NCI-H2227 (cell line): ENCODE results near the gene OR6N2.

ENCODE experiments used
- DNase-seq: peaks from one replicate; lab custom pipeline; 2025; ENCODE audit not compliant: unreplicated experiment; lab: John Stamatoyannopoulos, UW

Gene OR6N2

GRCh38 chr1:158781104-158781503 is at the start of gene OR6N2:
Gene OR6N2, minus strand, starts transcription at chr1:158781204. Its CDS starts 3,569 bp downstream, at chr1:158777635.
- DNase-seq, result no peak

GRCh38 chr1:158830074-158830677 is 49.2 kb upstream of the OR6N2 start:
- no peak for DNase-seq

- no peak for DNase-seq
Observed at GRCh38 chr1:158821723-158822122, 40.7 kb upstream of the OR6N2 start.

GRCh38 chr1:158819461-158820443 is 38.7 kb upstream of the OR6N2 start:
- no peak for DNase-seq

GRCh38 chr1:158818975-158819431 is 38.0 kb upstream of the OR6N2 start:
- DNase-seq, result no peak

- no peak for DNase-seq
Observed at GRCh38 chr1:158818560-158818959, 37.6 kb upstream of the OR6N2 start.

GRCh38 chr1:158814970-158815369 is 34.0 kb upstream of the OR6N2 start:
- no peak for DNase-seq

GRCh38 chr1:158813164-158813563 is 32.2 kb upstream of the OR6N2 start:
- no peak for DNase-seq

GRCh38 chr1:158812336-158812735 is 31.3 kb upstream of the OR6N2 start:
- DNase-seq, result no peak

- no peak for DNase-seq
Observed at GRCh38 chr1:158810311-158810710, 29.3 kb upstream of the OR6N2 start.

- DNase-seq, result no peak
Observed at GRCh38 chr1:158809862-158810261, 28.9 kb upstream of the OR6N2 start.

- DNase-seq, result no peak
Observed at GRCh38 chr1:158809256-158809655, 28.3 kb upstream of the OR6N2 start.

GRCh38 chr1:158806916-158807536 is 26.0 kb upstream of the OR6N2 start:
- DNase-seq, result no peak

- DNase-seq, result no peak
Observed at GRCh38 chr1:158803678-158804077, 22.7 kb upstream of the OR6N2 start.

GRCh38 chr1:158801396-158801795 is 20.4 kb upstream of the OR6N2 start:
- DNase-seq, result no peak

GRCh38 chr1:158800526-158800925 is 19.5 kb upstream of the OR6N2 start:
- no peak for DNase-seq

- no peak for DNase-seq
Observed at GRCh38 chr1:158799689-158800088, 18.7 kb upstream of the OR6N2 start.

- DNase-seq, result no peak
Observed at GRCh38 chr1:158798531-158798930, 17.5 kb upstream of the OR6N2 start.

- DNase-seq, result no peak
Observed at GRCh38 chr1:158794247-158794646, 13.2 kb upstream of the OR6N2 start.

- no peak for DNase-seq
Observed at GRCh38 chr1:158793604-158794003, 12.6 kb upstream of the OR6N2 start.

- DNase-seq, result no peak
Observed at GRCh38 chr1:158771950-158772866, 8.8 kb downstream of the OR6N2 start, which contains the start of gene OR6N1. Gene OR6N1, minus strand, starts transcription at chr1:158772195. Its CDS starts 5,513 bp downstream, at chr1:158766682.
